ENCODE results near the gene TMEM167B.

TMEM167B gene

DNA sequence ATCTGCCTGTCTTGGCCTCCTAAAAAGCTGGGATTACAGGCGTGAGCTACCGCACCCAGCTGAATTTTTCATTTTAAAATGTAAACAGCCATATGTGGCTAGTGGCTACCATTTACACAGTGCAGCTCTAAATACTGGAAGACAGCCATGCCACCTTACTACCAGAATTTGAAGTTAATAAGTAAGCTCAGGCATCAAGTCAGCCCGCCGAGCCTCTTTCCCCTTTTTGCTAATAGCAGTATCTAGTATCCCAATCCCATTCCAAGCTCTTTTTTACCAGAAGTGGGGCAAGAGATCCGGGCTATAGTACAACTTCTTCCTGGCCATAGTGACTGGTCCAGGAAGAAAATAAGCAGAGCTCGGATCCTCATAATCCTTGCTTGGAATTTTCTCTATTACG lies 29.9 kb upstream of the TMEM167B start:
- TF ChIP-seq, protein P1, sequence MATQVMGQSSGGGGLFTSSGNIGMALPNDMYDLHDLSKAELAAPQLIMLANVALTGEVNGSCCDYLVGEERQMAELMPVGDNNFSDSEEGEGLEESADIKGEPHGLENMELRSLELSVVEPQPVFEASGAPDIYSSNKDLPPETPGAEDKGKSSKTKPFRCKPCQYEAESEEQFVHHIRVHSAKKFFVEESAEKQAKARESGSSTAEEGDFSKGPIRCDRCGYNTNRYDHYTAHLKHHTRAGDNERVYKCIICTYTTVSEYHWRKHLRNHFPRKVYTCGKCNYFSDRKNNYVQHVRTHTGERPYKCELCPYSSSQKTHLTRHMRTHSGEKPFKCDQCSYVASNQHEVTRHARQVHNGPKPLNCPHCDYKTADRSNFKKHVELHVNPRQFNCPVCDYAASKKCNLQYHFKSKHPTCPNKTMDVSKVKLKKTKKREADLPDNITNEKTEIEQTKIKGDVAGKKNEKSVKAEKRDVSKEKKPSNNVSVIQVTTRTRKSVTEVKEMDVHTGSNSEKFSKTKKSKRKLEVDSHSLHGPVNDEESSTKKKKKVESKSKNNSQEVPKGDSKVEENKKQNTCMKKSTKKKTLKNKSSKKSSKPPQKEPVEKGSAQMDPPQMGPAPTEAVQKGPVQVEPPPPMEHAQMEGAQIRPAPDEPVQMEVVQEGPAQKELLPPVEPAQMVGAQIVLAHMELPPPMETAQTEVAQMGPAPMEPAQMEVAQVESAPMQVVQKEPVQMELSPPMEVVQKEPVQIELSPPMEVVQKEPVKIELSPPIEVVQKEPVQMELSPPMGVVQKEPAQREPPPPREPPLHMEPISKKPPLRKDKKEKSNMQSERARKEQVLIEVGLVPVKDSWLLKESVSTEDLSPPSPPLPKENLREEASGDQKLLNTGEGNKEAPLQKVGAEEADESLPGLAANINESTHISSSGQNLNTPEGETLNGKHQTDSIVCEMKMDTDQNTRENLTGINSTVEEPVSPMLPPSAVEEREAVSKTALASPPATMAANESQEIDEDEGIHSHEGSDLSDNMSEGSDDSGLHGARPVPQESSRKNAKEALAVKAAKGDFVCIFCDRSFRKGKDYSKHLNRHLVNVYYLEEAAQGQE (IDR thresholded peaks at IDR 0.05; ENCODE audit: insufficient replicate concordance, low read depth): no peak
- no peak for TF ChIP-seq SPI1 (IDR thresholded peaks at IDR 0.05; ENCODE audit: borderline replicate concordance, low read depth)
- TF ChIP-seq, protein P2, sequence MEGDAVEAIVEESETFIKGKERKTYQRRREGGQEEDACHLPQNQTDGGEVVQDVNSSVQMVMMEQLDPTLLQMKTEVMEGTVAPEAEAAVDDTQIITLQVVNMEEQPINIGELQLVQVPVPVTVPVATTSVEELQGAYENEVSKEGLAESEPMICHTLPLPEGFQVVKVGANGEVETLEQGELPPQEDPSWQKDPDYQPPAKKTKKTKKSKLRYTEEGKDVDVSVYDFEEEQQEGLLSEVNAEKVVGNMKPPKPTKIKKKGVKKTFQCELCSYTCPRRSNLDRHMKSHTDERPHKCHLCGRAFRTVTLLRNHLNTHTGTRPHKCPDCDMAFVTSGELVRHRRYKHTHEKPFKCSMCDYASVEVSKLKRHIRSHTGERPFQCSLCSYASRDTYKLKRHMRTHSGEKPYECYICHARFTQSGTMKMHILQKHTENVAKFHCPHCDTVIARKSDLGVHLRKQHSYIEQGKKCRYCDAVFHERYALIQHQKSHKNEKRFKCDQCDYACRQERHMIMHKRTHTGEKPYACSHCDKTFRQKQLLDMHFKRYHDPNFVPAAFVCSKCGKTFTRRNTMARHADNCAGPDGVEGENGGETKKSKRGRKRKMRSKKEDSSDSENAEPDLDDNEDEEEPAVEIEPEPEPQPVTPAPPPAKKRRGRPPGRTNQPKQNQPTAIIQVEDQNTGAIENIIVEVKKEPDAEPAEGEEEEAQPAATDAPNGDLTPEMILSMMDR (IDR thresholded peaks at IDR 0.05; ENCODE audit: insufficient read depth, low read length): no peak
- no peak for TF ChIP-seq GABPA (IDR thresholded peaks at IDR 0.05; ENCODE audit: low read depth)
- TF ChIP-seq POLR2AphosphoS5 (IDR thresholded peaks at IDR 0.05; ENCODE audit: low read depth): no peak
- H3K27ac ChIP-seq (replicated peaks): no peak overlapping the region
- DNase-seq (ENCODE audit: low read depth in 1 of 2, low spot score in 1 of 2): no peak

DNA sequence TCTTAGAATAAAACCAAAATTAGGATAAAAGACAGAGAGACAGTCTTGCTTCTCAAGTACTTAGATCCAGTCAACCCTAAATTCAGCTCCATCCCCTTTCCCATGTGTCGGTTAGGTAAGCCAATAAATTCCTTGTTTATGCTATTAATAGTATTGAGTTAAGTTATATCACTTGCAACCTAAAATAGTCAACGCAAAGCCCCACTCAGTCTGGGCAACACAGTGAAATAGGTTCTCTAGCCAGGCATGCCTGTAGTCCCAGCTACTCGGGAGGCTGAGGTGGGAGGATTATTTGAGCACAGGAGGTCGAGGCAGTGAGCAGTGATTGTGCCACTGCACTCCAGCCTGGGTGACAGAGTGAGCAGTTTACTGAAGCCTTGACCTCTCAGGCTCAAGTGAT lies 29.4 kb upstream of the TMEM167B start:
- Histone ChIP-seq H3K27me3 (ENCODE audit: insufficient read depth, poor library complexity, severe bottlenecking) (no peaks in the 10 kb centered on the region), H3K4me3 (replicated peaks; ENCODE audit: insufficient read depth, low read length) (no peak overlapping the region), H3K27ac (replicated peaks) (no peak overlapping the region)
- TF ChIP-seq, protein P2 (IDR thresholded peaks at IDR 0.05; ENCODE audit: insufficient read depth, low read length): no peak
- TF ChIP-seq, protein P1 (IDR thresholded peaks at IDR 0.05; ENCODE audit: insufficient replicate concordance, low read depth): no peak
- TF ChIP-seq SPI1 (IDR thresholded peaks at IDR 0.05; ENCODE audit: borderline replicate concordance, low read depth): no peak
- no peak for TF ChIP-seq POLR2AphosphoS5 (IDR thresholded peaks at IDR 0.05; ENCODE audit: low read depth)
- no peak for TF ChIP-seq GABPA (IDR thresholded peaks at IDR 0.05; ENCODE audit: low read depth)
- no peak for DNase-seq (ENCODE audit: low read depth in 1 of 2, low spot score in 1 of 2)

More for the DNA sequence above, 29.9 kb upstream of the TMEM167B start:
- H3K4me3 ChIP-seq (replicated peaks; ENCODE audit: insufficient read depth, low read length): no peak overlapping the region
- no peaks in the 10 kb centered on the region for H3K27me3 ChIP-seq (ENCODE audit: insufficient read depth, poor library complexity, severe bottlenecking)

DNA sequence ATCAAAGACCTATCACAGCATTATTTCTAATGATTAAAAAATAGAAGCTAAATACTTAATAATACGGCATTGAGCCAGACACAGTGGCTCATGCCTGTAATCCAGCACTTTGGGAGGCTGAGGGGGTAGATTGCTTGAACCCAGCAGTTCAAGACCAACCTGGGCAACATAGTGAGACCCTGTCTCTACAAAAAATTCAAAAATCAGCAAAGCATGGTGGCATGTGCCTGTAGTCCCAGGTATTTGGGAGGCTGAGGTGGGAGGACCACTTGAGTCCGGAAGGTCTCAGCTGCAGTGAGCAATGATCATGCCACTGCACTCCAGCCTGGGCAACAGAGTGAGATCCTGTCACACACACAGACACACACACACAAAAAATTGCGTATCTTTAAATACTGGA lies 25.4 kb upstream of the TMEM167B start:
- Histone ChIP-seq H3K27me3 (ENCODE audit: insufficient read depth, poor library complexity, severe bottlenecking) (no peaks in the 10 kb centered on the region), H3K4me3 (replicated peaks; ENCODE audit: insufficient read depth, low read length) (no peak overlapping the region), H3K27ac (replicated peaks) (no peak overlapping the region)
- TF ChIP-seq POLR2AphosphoS5 (IDR thresholded peaks at IDR 0.05; ENCODE audit: low read depth) (no peak), GABPA (IDR thresholded peaks at IDR 0.05; ENCODE audit: low read depth) (no peak), SPI1 (IDR thresholded peaks at IDR 0.05; ENCODE audit: borderline replicate concordance, low read depth) (no peak)
- TF ChIP-seq, protein P1 (IDR thresholded peaks at IDR 0.05; ENCODE audit: insufficient replicate concordance, low read depth): no peak
- TF ChIP-seq, protein P2 (IDR thresholded peaks at IDR 0.05; ENCODE audit: insufficient read depth, low read length): no peak
- DNase-seq (ENCODE audit: low read depth in 1 of 2, low spot score in 1 of 2): no peak

All from HL-60 (cell line).